GM12878 (cell line): ENCODE data around the gene DLD. TPM values are rescaled to one million over a fixed set of nuclear protein-coding genes. Genes with fewer than 3 reads are reported as not detected.
"Not testable (repeated sequence)": the region's sequence is repeated elsewhere in the genome, so short reads cannot be mapped to it uniquely, and the experiment has no call there.

Source experiments
- ATAC-seq: fragments of 200-7000 bp; cut with Tn5 transposase; 3 replicates; pipeline ENCODE4 v1.9.1; 2020; ENCODE audit warnings: mild to moderate bottlenecking, moderate library complexity
- BruUV-seq: library from RNA; stranded (reverse); fragments of 400-500 nt; replicated peaks from 2 replicates; lab custom pipeline; 2021; lab: Mats Ljungman, UMichigan
- CTCF ChIA-PET: fragments of 300-600 bp; sonication (Branson Sonifier 250); formaldehyde crosslinking; extraction: SDS; loops from one replicate; lab custom pipeline; 2021; ENCODE audit warnings: inconsistent platforms; lab: Yijun Ruan, JAX
- POLR2A ChIA-PET: fragments of 350-600 bp; formaldehyde crosslinking; extraction: SDS; loops from one replicate; lab custom pipeline; 2021; ENCODE audit warnings: inconsistent platforms; lab: Charles Lee
- RAD21 ChIA-PET: fragments of 300-600 bp; sonication (Branson Sonifier 250); formaldehyde crosslinking; loops from one replicate; lab custom pipeline; 2023; ENCODE audit warnings: antibody characterized with exemption; ENCODE audit not compliant: unreplicated experiment; lab: Charles Lee
- SMC1A ChIA-PET: fragments of 300-600 bp; sonication (Branson Sonifier 250); formaldehyde crosslinking; loops from one replicate; lab custom pipeline; 2023; ENCODE audit not compliant: unreplicated experiment, uncharacterized antibody; lab: Charles Lee
- DNase-seq: peaks from one replicate; pipeline ENCODE4 v3.0.0-alpha.2; 2011; ENCODE audit warnings: low read depth, low spot score
- FAIRE-seq: peaks from 3 replicates; lab custom pipeline; 2011; peaks lifted over from hg19 to GRCh38; lab: Jason Lieb, UNC
- H2AFZ ChIP-seq: 2 replicates; pipeline ENCODE4 v1.6.0; 2011; ENCODE audit warnings: low read depth, low read length, control low read depth; ENCODE audit not compliant: control insufficient read depth
- H3K27ac ChIP-seq: 2 replicates; pipeline ENCODE4 v1.5.1; 2011; ENCODE audit warnings: control low read depth; ENCODE audit not compliant: control insufficient read depth, insufficient read depth
- H3K27me3 ChIP-seq, 2 experiments: replicated peaks in 1 of 2; 2 replicates each; pipeline versions ENCODE4 v1.6.0 to v1.6.1; 2011; ENCODE audit warnings: low read length in 1 of 2; ENCODE audit not compliant: control insufficient read depth in 2 of 2, insufficient read depth in 2 of 2
- H3K36me3 ChIP-seq, 2 experiments: 2 replicates each; pipeline ENCODE4 v1.5.1; 2011; ENCODE audit warnings: low read length in 1 of 2; ENCODE audit not compliant: control insufficient read depth in 2 of 2, insufficient read depth in 2 of 2
- H3K4me1 ChIP-seq: 2 replicates; pipeline ENCODE4 v1.6.1; 2011; ENCODE audit warnings: mild to moderate bottlenecking, low read length, moderate library complexity, mixed read lengths; ENCODE audit not compliant: control insufficient read depth, insufficient read depth
- H3K4me2 ChIP-seq: 2 replicates; pipeline ENCODE4 v1.6.0; 2011; ENCODE audit warnings: control low read depth; ENCODE audit not compliant: control insufficient read depth, insufficient read depth
- H3K4me3 ChIP-seq: fragments of 200-600 bp; sonication (generic); 2 replicates; pipeline ENCODE4 v1.5.1; 2016
- H3K79me2 ChIP-seq: 2 replicates; pipeline ENCODE4 v1.6.0; 2011; ENCODE audit warnings: low read length; ENCODE audit not compliant: control insufficient read depth, insufficient read depth
- H3K9ac ChIP-seq: 2 replicates; pipeline ENCODE4 v1.8.0; 2011; ENCODE audit warnings: low read length, control low read depth, mixed read lengths; ENCODE audit not compliant: control insufficient read depth, insufficient read depth
- H3K9me3 ChIP-seq: replicated peaks from 3 replicates; pipeline ENCODE4 v1.5.1; 2011; ENCODE audit warnings: mild to moderate bottlenecking, low read length; ENCODE audit not compliant: control insufficient read depth, insufficient read depth
- H4K20me1 ChIP-seq: 2 replicates; pipeline ENCODE4 v1.6.0; 2011; ENCODE audit not compliant: control insufficient read depth, insufficient read depth
- ATF3 ChIP-seq: IDR thresholded peaks from 2 replicates; pipeline ENCODE4 v1.6.1; 2011; ENCODE audit warnings: low read depth, mild to moderate bottlenecking, low read length, moderate library complexity, borderline replicate concordance; ENCODE audit errors: extremely low read depth
- CHD2 ChIP-seq: IDR thresholded peaks from 2 replicates; pipeline ENCODE4 v1.6.1; 2011; ENCODE audit warnings: low read depth, low read length, improper control_type of control experiment, borderline replicate concordance
- CHD4 ChIP-seq: fragments of 200-600 bp; sonication (generic); IDR thresholded peaks from 2 replicates; pipeline ENCODE4 v1.6.1; 2016; ENCODE audit warnings: mild to moderate bottlenecking
- DPF2 ChIP-seq: fragments of 450-650 bp; IDR thresholded peaks from 2 replicates; pipeline ENCODE4 v1.6.1; 2017; ENCODE audit warnings: mild to moderate bottlenecking
- IKZF2 ChIP-seq, 2 experiments: fragments of 450-650 bp; IDR thresholded peaks; 2 replicates each; pipeline ENCODE4 v1.6.1; 2017; ENCODE audit warnings: mild to moderate bottlenecking in 2 of 2, moderate library complexity in 2 of 2
- MYB ChIP-seq: fragments of 150-350 bp; IDR thresholded peaks from 2 replicates; pipeline ENCODE4 v1.6.1; 2014; ENCODE audit warnings: mild to moderate bottlenecking, low read depth, low read length, borderline replicate concordance
- NBN ChIP-seq: fragments of 450-650 bp; IDR thresholded peaks from 2 replicates; pipeline ENCODE4 v1.6.1; 2016
- NR2C1 ChIP-seq: fragments of 450-650 bp; IDR thresholded peaks from 2 replicates; pipeline ENCODE4 v1.6.1; 2017; ENCODE audit warnings: antibody characterized with exemption, mild to moderate bottlenecking, moderate library complexity
- POLR2AphosphoS5 ChIP-seq: IDR thresholded peaks from 2 replicates; pipeline ENCODE4 v1.6.1; 2011; ENCODE audit warnings: mild to moderate bottlenecking, low read length, inconsistent platforms
- SMC3 ChIP-seq: IDR thresholded peaks from 2 replicates; pipeline ENCODE4 v1.6.1; 2011; ENCODE audit warnings: low read length, improper control_type of control experiment, borderline replicate concordance
- YY1 ChIP-seq: IDR thresholded peaks from 2 replicates; pipeline ENCODE4 v1.6.1; 2011; ENCODE audit warnings: low read depth, mild to moderate bottlenecking, low read length
- ZBED1 ChIP-seq: IDR thresholded peaks from 2 replicates; pipeline ENCODE4 v1.6.1; 2016; ENCODE audit warnings: borderline replicate concordance
- ZNF24 ChIP-seq: fragments of 450-650 bp; IDR thresholded peaks from 2 replicates; pipeline ENCODE4 v1.6.1; 2017; ENCODE audit warnings: antibody characterized with exemption, mild to moderate bottlenecking
- WGBS: methylation state at CpG from one replicate; pipeline ENCODE4 v1.1.6; 2016; ENCODE audit warnings: low lambda C conversion rate; ENCODE audit not compliant: insufficient replicate concordance, insufficient coverage; ENCODE audit errors: missing lambda C conversion rate; 5-methylcytosine and 5-hydroxymethylcytosine counted together
- in situ Hi-C: fragments of 300-500 bp; cut with MboI; formaldehyde crosslinking; loops from 9 replicates; pipeline ENCODE4 v1.14.3; 2018; ENCODE audit warnings: mixed read lengths
- intact Hi-C: fragments of 100-400 bp; cut with micrococcal nuclease; formaldehyde crosslinking; loops from one replicate; pipeline ENCODE4 v1.14.2; 2022; ENCODE audit not compliant: unreplicated experiment
- polyA plus RNA-seq, 11 experiments: library from polyadenylated mRNA; depleted of rRNA in 4 of 11; unstranded in 6 of 11; stranded (reverse) in 5 of 11; fragments of >200 nt; fragmentation: Nextera tagmentation in 4 of 11; fragmentation: Illumina TruSeq in 1 of 11; extraction: Ambion mirVana in 4 of 11; extraction: Trizol in 1 of 11; gene quantifications; 1 replicate in 1 of 11; 2 replicates in 10 of 11; pipeline versions ENCODE4 v1.2.1 to v1.2.3, GENCODE V29; 2011 to 2016; ENCODE audit warnings: inconsistent platforms in 2 of 11, missing spikeins in 2 of 11, low read depth in 1 of 11
- total RNA-seq, 4 experiments: library from RNA; depleted of rRNA in 3 of 4; stranded (reverse); fragments of >200 nt in 3 of 4; fragmentation: Illumina TruSeq in 1 of 4; extraction: Trizol in 1 of 4; gene quantifications; 2 replicates each; pipeline versions ENCODE4 v1.2.1 to v1.2.3, GENCODE V29; 2013 to 2021

The DLD gene
- total and polyA plus RNA-seq, 10 of the 15 experiments (the other 5 are each of a cell fraction or from before 2014, with no cell fraction given) = 62.7 to 314 (median 161) TPM

- intact Hi-C loops (no loop called here), in situ Hi-C loops (no loop called here)
- Histone ChIP-seq H3K36me3 (no peaks in the 10 kb centered on the region; a peak in 1 of 4 replicates), H3K4me2 (peak overlapping the region; percentile 78), H3K4me3 (peak overlapping the region; percentile 91), H2AFZ (peak overlapping the region; percentile 98), H4K20me1 (no peaks in the 10 kb centered on the region), H3K4me1 (no peaks in the 10 kb centered on the region; the same call in 1 of the 2 replicates), H3K9me3 (no peaks in the 10 kb centered on the region; the same call in 2 of the 3 replicates), H3K79me2 (peaks cover 54% of the 10 kb centered on the region), H3K27ac (peak overlapping the region; percentile 73), H3K27me3 (no peaks in the 10 kb centered on the region), H3K9ac (peak overlapping the region; percentile 78)
- POLR2A ChIA-PET = interaction anchor here (1.1 to 1.4 kb wide), 2 partner anchors 26 to 633 kb away, joined by 3 read pairs; no protein-coding TSS in a partner anchor
- FAIRE-seq (no peak), DNase-seq (no peak), ATAC-seq (peak; percentile 55)
- RAD21 ChIA-PET = no interaction called here
- SMC1A ChIA-PET = interaction anchor here (1.0 to 2.1 kb wide), 7 partner anchors 7 to 724 kb away, joined by 3 to 12 read pairs (median 4); partner anchors contain the start of gene HBP1
- TF ChIP-seq DPF2 (no peak), CHD4 (no peak), NBN (no peak), YY1 (peak; percentile 77), IKZF2 (IDR thresholded peaks at IDR 0.05) (0 out of 4 replicates have a peak, but pooled peaks of 1 of the 2 experiments have one; percentile 7), ATF3 (no peak), ZNF24 (no peak), NR2C1 (no peak), MYB (no peak), SMC3 (no peak), ZBED1 (no peak), CHD2 (no peak), POLR2AphosphoS5 (peak; percentile 25; the same call in 1 of the 2 replicates)
- CTCF ChIA-PET = interaction anchor here (1.6 to 10.3 kb wide), 4 partner anchors 13 to 254 kb away, joined by 3 to 61 read pairs (median 6); partner anchors contain the start of gene CBLL1
- 17% methylated on average over 9 of the region's 9 CpGs for WGBS
- BruUV-seq = no TSS peak
These were observed 818 bp downstream of the DLD start for GRCh38 chr7:107891636-107892366.

- H3K36me3 ChIP-seq, H2AFZ ChIP-seq, RAD21 ChIA-PET, FAIRE-seq, BruUV-seq, H3K9me3 ChIP-seq, H3K4me1 ChIP-seq, H4K20me1 ChIP-seq, in situ Hi-C loops, DNase-seq, intact Hi-C loops, ATAC-seq, H3K27me3 ChIP-seq: not testable (repeated sequence)
- Histone ChIP-seq H3K79me2 (peaks cover 58% of the 10 kb centered on the region), H3K4me3 (peak overlapping the region; percentile 91), H3K9ac (peak overlapping the region; percentile 78; the same call in 1 of the 2 replicates), H3K27ac (peak overlapping the region; percentile 73; the same call in 1 of the 2 replicates), H3K4me2 (peak overlapping the region; percentile 78)
- ChIA-PET SMC1A (interaction anchor here (1.0 to 1.5 kb wide), 4 partner anchors 9 to 724 kb away, joined by 4 to 6 read pairs (median 6); partner anchors contain the start of gene HBP1), CTCF (interaction anchor here (1.6 to 10.3 kb wide), 3 partner anchors 13 to 149 kb away, joined by 5 to 61 read pairs (median 7); partner anchors contain the start of gene CBLL1), POLR2A (interaction anchor here (1.1 kb wide), 1 partner anchor 724 kb away, joined by 3 read pairs; no protein-coding TSS in a partner anchor)
- WGBS = 86% methylated on average over 8 of the region's 8 CpGs
These were observed 1.4 kb downstream of the DLD start for GRCh38 chr7:107892367-107892741.
